Heart right ventricle (tissue), 16 donors: ENCODE data around the gene FYN. TPM values are rescaled to one million over a fixed set of nuclear protein-coding genes. Genes with fewer than 3 reads are reported as not detected.

Experiments used
- ATAC-seq, 8 donors: fragments of 200-7000 bp; cut with Tn5 transposase; one replicate each; pipeline ENCODE4 v1.9.1; 2020; ENCODE audit warnings: mild to moderate bottlenecking in 8 of 8, moderate library complexity in 8 of 8, moderate number of reproducible peaks in 1 of 8
- DNase-seq, 2 donors: peaks; one replicate each; pipeline ENCODE4 v3.0.0-alpha.2; 2020
- H3K27ac ChIP-seq, 10 donors: fragments of 200-600 bp; sonication (generic) in 2 of 10; one replicate each; pipeline versions ENCODE4 v1.5.0 to v1.8.0; 2020 to 2022; ENCODE audit warnings: mild to moderate bottlenecking in 3 of 10
- H3K27me3 ChIP-seq, 7 donors: fragments of 200-600 bp; one replicate each; pipeline ENCODE4 v1.8.0; 2021 to 2022; ENCODE audit warnings: mild to moderate bottlenecking in 2 of 7
- H3K36me3 ChIP-seq, 9 donors: fragments of 200-600 bp; sonication (generic) in 1 of 9; one replicate each; pipeline versions ENCODE4 v1.5.0 to v1.8.0; 2020 to 2022; ENCODE audit warnings: mild to moderate bottlenecking in 2 of 9
- H3K4me1 ChIP-seq, 9 donors: fragments of 200-600 bp; sonication (generic) in 1 of 9; one replicate each; pipeline versions ENCODE4 v1.5.0 to v1.8.0; 2020 to 2022; ENCODE audit warnings: mild to moderate bottlenecking in 4 of 9
- H3K4me3 ChIP-seq, 10 donors: fragments of 200-600 bp; sonication (generic) in 2 of 10; one replicate each; pipeline versions ENCODE4 v1.5.0 to v1.8.0; 2020 to 2022; ENCODE audit warnings: mild to moderate bottlenecking in 7 of 10, moderate library complexity in 2 of 10
- H3K9me3 ChIP-seq, 11 donors: fragments of 200-600 bp in 10 of 11; sonication (generic) in 2 of 11; one replicate each; pipeline versions ENCODE4 v1.5.0 to v1.8.0; 2013 to 2022; ENCODE audit warnings: mild to moderate bottlenecking in 2 of 11, control low read depth in 1 of 11, moderate library complexity in 1 of 11
- WGBS, 2 donors: extraction: QIAGEN DNeasy Blood & Tissue Kit; methylation state at CpG; one replicate each; pipeline ENCODE4 v1.1.7; 2013; ENCODE audit warnings: inconsistent platforms in 1 of 2; 5-methylcytosine and 5-hydroxymethylcytosine counted together
- intact Hi-C, 10 donors: fragments of 100-400 bp; cut with DNase I; formaldehyde crosslinking; loops; one replicate each; pipeline versions ENCODE4 v1.11.1 to v1.14.2; 2022
- polyA plus RNA-seq, 2 donors: library from polyadenylated mRNA; stranded (reverse); fragments of 200-250 nt; gene quantifications; one replicate each; pipeline ENCODE4 v1.2.3, GENCODE V29; 2013
- total RNA-seq, 10 donors: library from RNA; stranded (reverse); fragmentation: NEBNext Ultra II Directional in 3 of 10; extraction: Animal tissue kit (Norgen Biotek cat#: 25700) in 3 of 10; gene quantifications; one replicate each; pipeline versions ENCODE4 v1.2.1 to v1.2.4, GENCODE V29; 2021 to 2023
- TF ChIP-seq, protein P1 (sequence below), 9 donors: fragments of 200-600 bp; sonication (generic) in 2 of 9; IDR thresholded peaks; one replicate each; pipeline versions ENCODE4 v1.5.0 to v1.8.0; 2021 to 2022; ENCODE audit warnings: antibody characterized with exemption in 9 of 9, mild to moderate bottlenecking in 5 of 9, moderate library complexity in 1 of 9
- donor health status: Arrhythmogenic right ventricular cardiomyopathy.
- donor health status: ischemic (EF 13 %, LVEDD 7.1; RV severe dilation, severe dysfunction).
- donor health status: healthy with polysubstance abuse.
- donor health status: DM: no; HTN: yes; CAD: no.
- donor health status: DM: no; HTN: no; CAD: no.
- donor health status: ischemic (EF 25% LVEDD 6.9; RV normal size, moderate dysfunction).
- donor health status: ischemic (EF 25% LVEDD 5.7; RV mildly dilated, moderate dysfunction).
- donor health status: healthy.
- donor health status: DM: yes; HTN: yes; CAD: no.
- donor health status: Ischemic cardiomyopathy.
- donor health status: ischemic (EF 35%, LVEDD 5.7; RV mildly dilated, moderate dysfunction).
- donor health status: nonischemic (EF 11% LVEDD 7.7; RV severe dilation, severe dysfunction).
- donor health status: DM: yes; HTN: yes; CAD: no.
- donor health status: PGD.
- donor health status: ischemic (EF 29% LVEDD 5.4; RV normal size, mild dysfunction).
- donor health status: nonischemic (EF 23%, LVEDD 6.1; RV moderate dilation, normal function).

FYN gene
- total and polyA plus RNA-seq, 12 donors, result 19.1 to 58.1 (median 42.2) TPM

DNA sequence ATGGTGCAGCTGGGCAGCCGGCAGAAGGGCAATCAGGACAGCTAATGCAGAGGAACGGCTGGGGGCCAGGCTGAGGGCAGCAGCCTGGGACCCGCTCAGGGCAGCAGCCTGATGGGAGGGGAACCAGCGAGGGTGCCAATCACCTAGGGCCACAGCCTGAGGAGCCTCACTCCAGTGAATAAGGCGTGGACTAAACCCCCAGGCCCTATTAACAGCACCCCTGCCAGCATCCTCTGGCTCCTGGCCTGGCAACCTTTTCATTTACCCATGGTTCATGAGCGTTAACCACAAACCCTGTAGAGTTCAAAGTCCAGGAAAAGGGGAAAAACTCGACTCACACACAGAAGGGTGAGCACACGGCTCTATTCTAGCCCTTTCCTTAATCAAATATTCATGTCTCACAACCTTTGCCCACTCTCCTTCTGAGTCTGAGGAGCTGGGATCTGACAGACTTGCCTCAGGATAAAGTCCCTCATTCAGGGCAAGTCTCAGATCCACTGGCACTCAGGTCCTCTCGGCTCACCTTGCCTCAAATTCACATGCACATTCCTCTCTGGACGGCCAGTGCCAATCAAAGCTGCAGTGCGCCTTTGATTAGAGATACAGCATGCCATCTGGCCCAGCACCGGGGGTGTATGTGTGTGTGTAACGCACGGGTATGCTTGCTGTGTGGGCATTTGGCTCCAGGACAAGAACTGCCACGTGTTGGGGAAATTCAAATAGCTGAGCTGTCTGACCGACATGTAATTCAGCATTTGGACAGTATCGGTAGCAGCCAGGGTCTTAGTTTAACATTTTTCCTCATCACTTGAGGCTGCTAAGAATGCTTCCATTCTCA, 180.7 kb downstream of the FYN start:
- no peak overlapping the region for H3K4me3 ChIP-seq
- ATAC-seq (peak; percentile 30 to 82 (median 73)), DNase-seq (peak in 1 of 2 donors; percentile 62)
- H3K36me3 ChIP-seq, result peaks cover 0 to 100% (median 17%) of the 10 kb centered on the region in 9 donors
- no peaks in the 10 kb centered on the region for H3K27me3 ChIP-seq
- peaks cover 0 to 31% (median 17%) of the 10 kb centered on the region in 9 donors for H3K4me1 ChIP-seq
- TF ChIP-seq, protein P1, sequence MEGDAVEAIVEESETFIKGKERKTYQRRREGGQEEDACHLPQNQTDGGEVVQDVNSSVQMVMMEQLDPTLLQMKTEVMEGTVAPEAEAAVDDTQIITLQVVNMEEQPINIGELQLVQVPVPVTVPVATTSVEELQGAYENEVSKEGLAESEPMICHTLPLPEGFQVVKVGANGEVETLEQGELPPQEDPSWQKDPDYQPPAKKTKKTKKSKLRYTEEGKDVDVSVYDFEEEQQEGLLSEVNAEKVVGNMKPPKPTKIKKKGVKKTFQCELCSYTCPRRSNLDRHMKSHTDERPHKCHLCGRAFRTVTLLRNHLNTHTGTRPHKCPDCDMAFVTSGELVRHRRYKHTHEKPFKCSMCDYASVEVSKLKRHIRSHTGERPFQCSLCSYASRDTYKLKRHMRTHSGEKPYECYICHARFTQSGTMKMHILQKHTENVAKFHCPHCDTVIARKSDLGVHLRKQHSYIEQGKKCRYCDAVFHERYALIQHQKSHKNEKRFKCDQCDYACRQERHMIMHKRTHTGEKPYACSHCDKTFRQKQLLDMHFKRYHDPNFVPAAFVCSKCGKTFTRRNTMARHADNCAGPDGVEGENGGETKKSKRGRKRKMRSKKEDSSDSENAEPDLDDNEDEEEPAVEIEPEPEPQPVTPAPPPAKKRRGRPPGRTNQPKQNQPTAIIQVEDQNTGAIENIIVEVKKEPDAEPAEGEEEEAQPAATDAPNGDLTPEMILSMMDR (IDR thresholded peaks at IDR 0.05), result no peak
- WGBS, 2 donors, result 63 to 66% methylated on average over 17 of the region's 17 CpGs
- intact Hi-C loops, result no loop called here
- peak overlapping the region in 5 of 10 donors; percentile 3 to 43 (median 25) for H3K27ac ChIP-seq
- no peaks in the 10 kb centered on the region for H3K9me3 ChIP-seq

DNA sequence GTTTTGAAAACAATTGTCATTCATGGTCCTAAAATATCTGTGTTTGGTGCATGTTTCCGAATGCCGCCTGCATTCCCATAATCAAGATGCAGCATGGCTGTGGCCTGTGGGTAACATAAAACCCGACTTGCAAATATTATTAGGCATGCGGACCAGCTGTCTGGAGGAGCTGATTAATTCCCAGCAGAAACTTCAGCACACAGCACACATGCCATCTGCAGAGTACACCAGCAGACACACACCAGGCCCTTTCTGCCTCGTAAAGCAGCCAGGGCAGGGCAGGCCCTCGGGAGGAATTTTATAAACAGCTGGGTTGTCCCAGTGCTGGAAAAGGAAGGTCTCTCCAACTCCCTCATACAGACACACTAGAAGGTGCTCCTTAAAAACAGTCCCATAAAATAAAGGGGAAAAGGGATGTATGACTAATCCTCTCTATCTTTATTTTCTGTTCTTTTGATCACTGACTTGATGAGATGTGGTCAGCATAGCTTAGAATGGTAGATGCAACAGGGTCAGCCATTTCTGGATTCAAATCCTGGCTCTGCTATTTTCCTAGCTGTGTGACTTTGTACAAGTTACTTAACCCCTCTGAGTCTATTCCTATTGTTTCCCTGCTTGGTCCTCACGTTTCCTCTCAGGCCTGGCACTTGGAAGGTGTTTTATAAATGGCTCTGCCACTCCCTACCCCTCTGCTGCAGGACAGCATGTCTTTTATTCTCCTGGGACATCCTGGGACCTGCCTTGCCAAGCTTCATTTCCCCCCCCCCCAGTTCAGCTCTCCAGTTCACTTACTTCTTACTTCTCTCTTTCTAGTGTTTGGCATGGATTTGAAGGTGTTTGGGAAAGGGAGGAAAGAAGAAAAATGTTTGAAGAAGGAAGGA, 181.7 kb downstream of the FYN start:
- intact Hi-C loops, result no loop called here
- peak in 4 of 8 donors; percentile 22 to 52 (median 34) for ATAC-seq
- no peak for DNase-seq
- TF ChIP-seq, protein P1 (IDR thresholded peaks at IDR 0.05), result no peak
- no peaks in the 10 kb centered on the region for H3K27me3 ChIP-seq
- 63 to 70% methylated on average over 7 of the region's 7 CpGs for WGBS, 2 donors
- peak overlapping the region in 3 of 10 donors; percentile 17 to 26 (median 25) for H3K27ac ChIP-seq
- peaks cover 0 to 38% (median 20%) of the 10 kb centered on the region in 9 donors for H3K4me1 ChIP-seq
- no peak overlapping the region for H3K4me3 ChIP-seq
- peaks cover 0 to 92% (median 14%) of the 10 kb centered on the region in 9 donors for H3K36me3 ChIP-seq
- H3K9me3 ChIP-seq, result no peaks in the 10 kb centered on the region

DNA sequence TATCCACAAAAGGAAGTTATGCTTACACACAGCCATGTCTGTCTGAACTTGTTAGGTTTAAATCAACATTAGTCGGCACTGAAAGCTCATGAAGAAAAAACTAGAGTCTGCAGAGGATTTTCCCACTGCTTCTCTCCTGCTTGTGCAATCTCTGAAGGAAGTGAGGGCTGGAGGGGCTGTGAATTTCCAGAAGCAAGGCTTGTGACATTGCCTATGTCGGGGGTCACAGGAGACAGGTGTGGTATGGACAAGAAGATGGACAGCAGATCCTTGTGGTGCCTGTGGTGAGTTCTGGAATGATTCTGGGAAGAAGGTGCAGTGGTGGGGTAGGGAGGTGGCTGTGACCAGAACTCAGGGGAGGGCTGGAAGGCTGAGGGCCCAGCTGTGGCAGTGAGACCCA, 183.3 kb downstream of the FYN start:
- ATAC-seq (no peak), DNase-seq (no peak)
- H3K9me3 ChIP-seq, result no peaks in the 10 kb centered on the region
- no peaks in the 10 kb centered on the region for H3K27me3 ChIP-seq
- H3K4me3 ChIP-seq, result no peak overlapping the region
- peaks cover 0 to 55% (median 36%) of the 10 kb centered on the region in 9 donors for H3K4me1 ChIP-seq
- TF ChIP-seq, protein P1 (IDR thresholded peaks at IDR 0.05), result no peak
- intact Hi-C loops, result no loop called here
- H3K27ac ChIP-seq, result no peak overlapping the region
- 89 to 94% methylated on average over 2 of the region's 2 CpGs for WGBS, 2 donors
- peaks cover 0 to 92% (median 14%) of the 10 kb centered on the region in 9 donors for H3K36me3 ChIP-seq

DNA sequence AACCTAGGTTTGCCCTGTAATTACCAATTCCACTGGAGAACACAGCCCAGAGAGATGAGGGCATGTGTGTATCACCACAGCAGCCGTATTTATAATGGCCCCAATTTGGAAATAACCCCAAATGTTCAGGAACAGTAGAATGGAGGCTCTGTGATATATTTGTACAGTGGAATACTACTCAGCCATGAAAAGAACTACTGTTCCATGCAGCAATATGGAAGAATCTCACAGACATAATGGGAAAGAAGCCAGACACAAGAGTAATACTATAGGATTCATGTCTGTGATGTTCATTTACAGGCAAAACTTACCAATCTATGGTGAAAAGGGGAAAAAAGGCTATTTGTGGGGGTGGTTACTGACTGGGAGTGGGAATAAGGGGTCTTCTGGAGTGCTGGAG, 183.8 kb downstream of the FYN start:
- Histone ChIP-seq H3K4me1 (peaks cover 0 to 60% (median 41%) of the 10 kb centered on the region in 9 donors), H3K27me3 (no peaks in the 10 kb centered on the region), H3K9me3 (no peaks in the 10 kb centered on the region), H3K27ac (no peak overlapping the region), H3K4me3 (no peak overlapping the region), H3K36me3 (peaks cover 0 to 92% (median 14%) of the 10 kb centered on the region in 9 donors)
- TF ChIP-seq, protein P1 (IDR thresholded peaks at IDR 0.05), result no peak
- WGBS, 2 donors, result 99 to 100% methylated on average over 1 of the region's 1 CpG
- intact Hi-C loops, result no loop called here
- no peak for ATAC-seq
- no peak for DNase-seq
